Esophagus mucosa (tissue), 1 donor: ENCODE results near the gene PPFIA2. TPM values are rescaled to one million over a fixed set of nuclear protein-coding genes. Genes with fewer than 3 reads are reported as not detected.

Source experiments
- ATAC-seq: fragments of 200-7000 bp; cut with Tn5 transposase; one replicate; pipeline ENCODE4 v1.9.1; 2020
- total RNA-seq: library from RNA; stranded (reverse); gene quantifications from one replicate; pipeline ENCODE4 v1.2.4, GENCODE V29; 2023
- donor health status: DM: yes; HTN: yes; CAD: no.

PPFIA2 gene
- total RNA-seq, 1 donor from 2014 or later = not detected

DNA sequence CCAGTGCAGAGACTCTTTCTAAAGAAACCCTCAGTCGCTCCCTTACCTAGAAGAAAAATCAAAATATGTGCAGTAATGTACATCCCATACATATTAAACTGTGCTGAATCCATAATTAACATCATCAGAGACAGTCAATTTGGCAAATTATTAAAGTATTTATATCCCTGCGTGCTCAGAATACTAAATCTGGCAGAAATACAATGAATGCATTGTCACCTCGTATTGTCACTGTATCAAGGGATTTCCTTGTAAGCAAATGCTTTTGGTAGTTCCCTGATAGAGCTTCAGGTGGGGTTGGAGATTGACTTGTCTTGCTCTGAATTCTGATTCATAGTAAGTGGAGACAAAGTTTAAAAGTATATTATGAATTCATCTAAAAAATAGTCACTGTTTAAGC lies 319.1 kb downstream of the PPFIA2 start:
- ATAC-seq = no peak

DNA sequence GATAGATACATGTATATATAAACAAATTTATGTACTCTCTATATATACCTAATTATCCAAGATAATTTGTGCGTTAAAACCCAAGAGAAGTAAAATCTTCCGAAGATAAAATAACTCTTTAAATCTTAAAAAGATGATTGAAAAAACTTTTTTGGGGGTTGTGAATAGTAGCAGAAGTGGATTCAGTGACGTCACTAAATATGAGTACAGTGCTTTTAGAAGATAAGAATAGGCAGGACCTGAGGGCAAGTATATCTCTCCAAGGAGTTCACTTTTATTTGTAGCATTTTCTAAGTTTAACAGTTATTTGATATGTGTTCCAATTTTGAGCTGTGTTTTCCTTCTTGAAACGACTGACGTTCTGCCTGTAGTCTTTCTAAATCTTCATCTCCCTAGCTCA lies 319.8 kb downstream of the PPFIA2 start:
- no peak for ATAC-seq

DNA sequence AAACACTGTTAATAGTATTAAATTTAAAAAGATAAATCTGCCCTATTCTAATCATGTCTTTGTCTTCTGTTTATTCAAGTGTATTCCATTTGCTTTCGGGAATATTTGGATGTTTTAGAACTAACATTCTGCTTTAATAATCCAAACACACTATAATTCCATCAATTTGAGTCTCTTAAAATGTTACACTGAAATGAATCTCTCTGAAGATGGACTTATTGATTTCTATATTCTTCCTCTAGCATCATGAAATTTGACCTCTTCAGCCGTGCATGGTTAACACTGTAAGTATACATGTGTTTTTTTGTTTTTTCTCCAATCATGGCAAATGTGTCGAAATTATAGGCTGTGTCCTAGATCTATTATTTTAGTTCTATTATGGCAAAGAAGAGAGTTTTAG lies 342.1 kb downstream of the PPFIA2 start:
- ATAC-seq = no peak

DNA sequence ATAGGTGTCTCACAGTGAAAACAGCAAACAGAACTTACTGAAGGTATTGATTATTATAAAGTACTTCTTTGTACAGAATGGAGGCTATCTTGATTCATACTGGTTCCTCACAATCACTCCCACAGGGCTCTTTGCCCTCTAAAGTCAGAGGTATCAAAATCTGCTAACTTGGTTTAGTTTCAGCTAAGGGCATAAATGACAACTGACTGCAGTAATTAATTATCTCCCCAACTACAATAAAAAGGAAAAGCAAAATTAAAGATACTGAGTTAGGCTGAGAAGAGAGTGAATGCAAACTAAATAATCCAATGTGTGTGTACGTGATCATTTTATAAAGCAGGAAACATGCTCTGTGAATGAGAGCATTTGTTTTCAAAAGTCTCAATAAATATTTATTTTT lies 342.6 kb downstream of the PPFIA2 start:
- no peak for ATAC-seq

DNA sequence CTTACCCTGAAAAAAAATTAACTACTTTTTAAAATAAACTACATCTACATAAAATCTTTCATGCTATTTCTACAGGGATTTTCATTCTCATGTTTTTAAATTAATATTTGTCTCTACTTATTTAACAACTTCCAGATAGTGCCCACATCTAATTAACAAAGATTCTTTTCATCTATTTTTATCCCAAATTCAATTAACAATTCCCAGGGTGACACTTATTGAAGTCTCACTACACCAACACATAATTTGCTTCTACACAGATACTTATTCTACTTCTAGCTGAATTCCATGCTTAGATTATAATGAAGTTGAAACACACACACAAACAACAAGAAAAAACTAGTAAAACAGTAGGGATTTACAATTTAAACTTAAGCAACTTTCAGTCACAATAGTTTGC lies 344.7 kb downstream of the PPFIA2 start:
- no peak for ATAC-seq

DNA sequence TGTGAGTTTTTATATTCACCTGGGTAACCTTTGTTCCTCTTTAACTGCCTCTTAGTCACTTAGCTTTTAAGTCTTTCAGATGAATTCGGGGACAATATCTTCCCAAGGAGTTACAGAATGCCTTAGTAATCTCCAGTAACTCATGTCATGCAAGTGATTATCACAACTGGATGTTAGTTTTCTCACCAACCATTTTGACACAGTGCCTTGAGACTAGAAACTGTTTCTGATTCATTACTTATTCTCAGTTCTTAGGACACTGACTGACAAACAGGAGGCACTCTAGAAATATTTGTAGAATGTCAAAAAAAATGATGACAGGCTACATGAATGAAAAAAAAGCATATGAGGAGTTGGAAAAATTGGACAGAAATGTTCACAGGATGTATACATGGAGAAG lies 346.2 kb downstream of the PPFIA2 start:
- no peak for ATAC-seq

DNA sequence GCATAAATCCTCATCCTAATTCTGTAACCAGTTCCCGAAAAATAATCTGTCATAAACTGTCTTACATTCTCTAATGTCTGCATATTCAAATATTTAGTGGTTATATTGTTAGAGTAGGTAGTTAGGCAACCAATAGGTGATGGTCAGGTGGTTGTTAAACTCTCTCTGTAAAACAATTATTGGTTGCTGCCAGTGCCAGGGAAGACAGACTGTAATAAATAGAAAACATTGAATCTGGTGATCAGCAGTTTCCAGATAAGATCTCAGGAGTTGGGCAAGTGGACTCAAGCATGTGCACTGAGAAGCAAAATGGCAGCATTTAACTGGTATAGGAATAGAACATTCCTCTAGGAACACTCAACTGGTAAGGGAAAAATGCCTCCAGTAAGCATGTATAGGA lies 355.8 kb downstream of the PPFIA2 start:
- ATAC-seq = no peak

DNA sequence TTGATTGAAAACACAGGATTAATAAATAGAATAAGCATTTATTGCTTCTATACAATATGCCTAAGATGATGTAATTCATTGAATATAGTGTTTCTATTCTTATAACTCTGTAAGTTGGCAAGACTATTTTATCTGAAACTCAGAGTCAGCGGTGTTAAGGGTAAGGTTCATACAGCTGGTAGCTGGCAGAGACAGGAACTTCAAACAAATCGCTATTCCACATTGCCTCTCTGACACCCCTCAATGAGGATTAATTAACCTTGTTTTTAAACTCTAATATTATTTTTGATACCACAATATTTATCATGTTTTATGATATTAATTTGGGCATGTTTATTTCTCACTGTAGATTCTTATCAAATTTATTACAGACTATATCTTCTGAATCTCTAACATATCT lies 357.9 kb downstream of the PPFIA2 start:
- no peak for ATAC-seq

DNA sequence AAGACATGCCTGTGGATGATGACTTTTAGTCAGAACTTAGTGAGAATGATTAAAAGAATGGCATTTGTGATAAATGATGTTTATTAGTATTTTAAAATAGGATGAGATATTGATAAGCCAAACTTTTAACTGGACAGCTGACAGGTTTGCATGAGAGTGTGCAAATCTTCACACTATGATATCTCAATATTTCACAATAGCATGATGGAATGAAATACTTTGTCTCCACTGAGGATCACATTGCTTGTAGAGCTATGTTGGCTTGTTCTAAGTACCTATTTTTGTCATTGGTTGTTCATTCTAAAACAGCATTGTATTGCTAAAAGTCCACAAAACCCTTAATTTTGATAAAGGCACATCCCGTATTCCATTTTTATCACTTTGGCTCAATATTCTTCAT lies 359.1 kb downstream of the PPFIA2 start:
- ATAC-seq = no peak

DNA sequence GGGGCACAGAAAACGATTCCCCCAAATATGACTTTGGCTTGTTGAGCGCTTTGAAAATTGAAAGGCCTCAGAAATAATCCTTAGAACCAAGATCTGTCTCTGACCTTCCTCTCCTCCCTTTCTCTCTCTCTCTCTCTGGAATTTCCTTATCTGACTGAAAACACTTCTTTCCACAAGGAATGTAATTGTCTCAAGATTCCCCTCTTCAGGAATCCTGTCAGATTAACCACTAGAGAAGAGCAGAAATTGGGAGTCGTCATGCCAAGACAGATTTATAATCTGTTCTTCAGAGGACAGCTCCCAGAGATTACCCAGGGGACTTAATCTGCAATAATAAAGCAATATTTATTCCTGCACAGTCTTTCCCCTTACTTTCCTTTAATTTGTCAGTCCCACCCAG lies 363.7 kb downstream of the PPFIA2 start:
- ATAC-seq = no peak

DNA sequence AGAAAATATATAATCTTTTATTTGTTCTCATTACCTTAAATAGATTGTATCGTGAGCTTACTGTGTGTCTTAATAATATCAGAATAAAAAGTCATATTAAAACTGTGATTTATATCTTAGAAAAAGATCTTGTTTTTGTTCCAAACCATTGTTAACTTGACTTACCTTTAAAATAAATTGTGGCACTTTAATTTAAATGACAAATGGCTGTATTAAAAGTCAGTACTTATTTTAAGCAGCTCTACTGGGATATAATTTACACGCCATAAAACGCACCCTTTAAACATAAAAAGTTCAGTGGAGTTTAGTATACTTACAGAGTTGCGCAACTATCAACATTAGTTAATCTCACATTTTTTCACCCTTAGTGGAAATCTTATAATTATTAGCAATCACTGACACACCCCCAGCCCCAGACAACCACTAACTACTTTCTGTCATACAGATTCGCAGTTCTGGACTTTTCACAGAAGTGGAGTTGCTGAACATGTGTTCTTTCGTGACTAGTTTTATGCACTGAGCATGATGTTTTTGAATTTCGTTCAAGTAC lies 369.5 kb downstream of the PPFIA2 start:
- no peak for ATAC-seq

DNA sequence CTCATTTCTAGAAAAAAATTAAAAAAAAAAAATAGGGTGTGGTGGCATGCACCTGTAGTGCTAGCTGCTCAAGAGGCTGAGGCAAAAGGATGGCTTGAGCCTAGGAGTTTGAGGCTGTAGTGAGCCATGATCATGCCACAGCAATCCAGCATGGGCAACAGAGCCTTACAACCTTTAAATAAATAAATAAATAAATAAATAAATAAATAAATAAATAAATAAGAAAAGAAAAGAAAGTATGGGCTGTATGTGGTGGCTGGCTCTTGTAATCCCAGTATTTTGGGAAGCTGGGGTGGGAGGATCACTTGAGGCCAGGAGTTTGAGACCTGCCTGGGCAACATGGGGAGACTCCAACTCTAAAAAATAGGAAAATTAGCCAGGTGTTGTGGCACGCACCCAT lies 373.0 kb downstream of the PPFIA2 start:
- no peak for ATAC-seq

DNA sequence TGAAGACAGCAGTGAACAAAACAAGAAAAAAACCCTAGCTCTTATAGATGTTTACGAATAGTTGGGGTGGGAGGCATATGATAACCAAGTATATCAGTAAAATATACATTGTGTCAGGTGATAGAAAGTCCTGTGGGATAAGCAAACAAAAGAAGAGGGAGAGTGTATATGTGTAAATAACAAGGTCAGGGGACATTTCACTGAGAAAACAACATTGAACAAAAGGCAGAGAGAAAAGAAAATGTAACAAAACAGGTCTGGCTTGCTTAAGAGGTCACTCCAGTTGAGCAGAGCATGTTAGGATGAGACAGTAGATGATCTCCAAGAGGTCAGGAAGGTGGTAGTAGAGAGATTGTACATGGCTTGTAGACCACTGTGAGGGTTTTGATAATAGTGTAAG lies 377.2 kb downstream of the PPFIA2 start:
- no peak for ATAC-seq

DNA sequence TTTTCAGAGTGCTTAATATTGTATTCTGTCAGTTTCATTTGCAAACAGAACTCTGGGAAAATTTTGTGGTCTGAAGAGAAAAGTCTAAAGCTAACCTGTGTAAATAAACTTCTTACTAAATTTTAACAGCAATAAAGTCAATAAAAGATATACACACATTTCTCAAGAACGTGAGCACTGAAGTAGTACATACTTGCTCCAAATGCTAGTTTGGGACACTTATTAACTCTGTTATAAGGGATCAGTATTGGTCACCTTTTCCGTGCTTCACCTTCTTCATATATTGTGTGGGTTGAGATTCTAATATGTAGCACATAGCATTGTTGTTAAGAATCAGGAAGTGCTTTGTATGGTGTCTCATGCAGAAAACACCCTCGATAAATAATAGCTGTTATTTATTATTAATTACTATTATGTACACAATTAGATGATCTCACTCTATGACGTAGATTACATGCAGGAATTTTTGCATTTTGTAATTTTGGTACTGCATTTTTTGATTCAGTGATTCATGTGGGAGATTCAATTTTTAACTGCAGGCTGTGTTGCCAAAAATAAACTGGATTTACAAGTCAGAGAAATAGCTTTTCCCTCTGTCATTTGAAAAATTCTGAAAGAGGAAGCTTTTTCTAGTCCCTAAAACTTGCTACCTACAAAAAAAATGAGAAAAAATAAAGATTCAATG lies 380.4 kb downstream of the PPFIA2 start:
- no peak for ATAC-seq

DNA sequence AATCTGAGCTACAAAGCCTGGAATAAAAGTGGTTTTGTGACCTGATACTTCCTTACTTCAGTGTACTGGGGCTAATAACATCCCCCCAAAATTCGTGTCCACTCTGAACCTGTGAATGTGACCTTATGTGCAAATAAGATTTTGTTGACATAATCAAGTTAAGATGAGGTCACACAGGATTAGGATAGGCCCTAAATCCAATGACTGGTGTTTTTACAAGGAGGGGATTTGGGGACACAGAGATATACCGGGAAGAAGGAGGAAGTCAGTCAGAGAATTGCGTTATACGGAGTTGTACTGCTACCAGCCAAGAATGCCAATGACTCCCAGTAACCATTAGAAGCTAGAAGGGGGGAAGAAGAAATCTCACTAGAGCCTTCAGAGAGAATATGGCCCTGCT lies 381.4 kb downstream of the PPFIA2 start:
- no peak for ATAC-seq

DNA sequence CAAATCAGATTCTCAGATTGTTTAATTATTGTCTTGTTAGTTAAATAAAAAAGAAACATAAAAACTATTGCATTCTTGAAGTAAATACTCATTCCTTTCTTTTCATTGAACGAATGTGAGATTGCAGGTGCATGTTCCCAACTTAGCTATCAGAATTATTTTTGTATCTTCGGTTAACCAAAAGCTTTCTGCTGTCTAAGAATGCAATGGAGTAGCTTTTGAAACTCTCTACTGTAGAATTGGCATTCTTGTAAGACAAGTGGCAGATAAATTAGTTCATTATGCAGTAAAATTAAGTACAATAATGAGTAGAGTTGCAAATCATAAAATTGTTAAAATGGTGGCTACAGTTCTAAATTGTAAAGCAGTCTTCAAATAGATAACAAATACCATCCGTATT lies 383.2 kb downstream of the PPFIA2 start:
- no peak for ATAC-seq

DNA sequence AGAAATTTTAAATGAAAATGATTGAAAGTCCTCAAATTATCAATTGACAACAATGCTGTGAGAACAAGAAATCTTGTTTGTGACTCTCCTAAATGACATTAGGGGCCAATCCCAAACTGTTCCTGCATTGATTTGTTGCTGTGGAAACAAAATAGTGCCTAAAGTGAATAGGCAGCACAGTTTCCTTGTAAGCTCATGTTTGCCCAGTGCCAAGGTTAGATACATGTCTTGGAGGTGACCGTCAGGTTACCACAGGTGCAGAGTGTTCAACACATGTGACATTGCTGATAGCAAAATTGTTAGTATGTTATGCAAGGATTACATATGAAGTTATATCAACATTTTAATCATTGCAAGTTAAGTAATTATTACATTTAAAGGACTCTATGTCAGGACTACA lies 388.7 kb downstream of the PPFIA2 start:
- no peak for ATAC-seq

DNA sequence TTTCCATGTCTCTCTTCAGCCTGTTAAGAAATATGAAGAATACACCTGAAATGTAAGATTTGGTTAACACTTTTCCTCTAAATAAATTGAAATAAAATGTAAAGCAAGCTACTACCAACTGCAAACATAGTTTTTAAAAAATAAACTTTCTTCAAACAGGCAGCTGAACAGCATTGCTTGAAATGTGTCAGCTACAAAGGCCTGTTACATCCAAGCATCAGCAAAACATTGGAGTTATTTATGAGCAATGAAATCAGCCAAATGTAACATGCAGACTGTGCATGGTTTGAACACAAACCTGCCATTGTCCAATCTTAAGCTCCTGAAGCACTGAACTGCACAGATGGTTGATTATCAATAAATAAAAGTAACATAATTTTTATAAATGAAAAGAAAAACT lies 390.0 kb downstream of the PPFIA2 start:
- ATAC-seq = no peak

DNA sequence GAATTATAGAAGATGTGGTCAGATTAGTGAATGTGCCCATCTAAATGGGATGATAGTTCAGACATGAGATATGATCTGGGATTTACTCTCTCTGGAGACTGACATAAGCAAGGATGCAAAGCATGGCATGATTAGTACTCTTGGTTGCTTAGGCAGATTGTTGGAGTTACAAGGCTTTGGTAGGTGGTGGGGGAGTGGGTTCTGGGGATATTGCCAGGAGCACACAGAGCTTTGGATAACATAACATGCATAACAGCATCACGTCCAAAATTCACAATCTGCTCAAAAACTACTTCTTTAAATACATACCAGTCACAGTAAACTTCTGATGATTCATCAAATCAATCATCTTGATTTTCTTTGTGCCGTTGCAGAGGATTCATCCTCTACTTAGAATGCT lies 393.9 kb downstream of the PPFIA2 start:
- no peak for ATAC-seq

DNA sequence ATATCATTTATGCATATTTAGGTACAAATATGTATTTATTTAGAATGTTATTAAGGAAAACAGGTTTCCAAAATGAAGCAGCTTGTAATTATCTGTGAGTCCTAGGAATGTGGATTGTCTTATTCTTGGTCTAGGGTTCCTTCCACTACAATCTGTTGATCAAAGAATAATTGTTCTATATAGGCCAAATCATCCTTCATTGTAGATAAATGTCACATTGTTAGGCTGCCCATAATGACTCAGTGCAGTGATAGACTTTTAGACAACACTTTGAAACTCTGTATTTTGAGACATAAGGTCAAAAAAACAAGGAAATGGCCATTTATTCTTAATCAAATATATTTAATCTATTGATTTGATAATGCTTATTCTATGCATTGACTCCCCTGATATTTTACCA lies 398.2 kb downstream of the PPFIA2 start:
- ATAC-seq = no peak

DNA sequence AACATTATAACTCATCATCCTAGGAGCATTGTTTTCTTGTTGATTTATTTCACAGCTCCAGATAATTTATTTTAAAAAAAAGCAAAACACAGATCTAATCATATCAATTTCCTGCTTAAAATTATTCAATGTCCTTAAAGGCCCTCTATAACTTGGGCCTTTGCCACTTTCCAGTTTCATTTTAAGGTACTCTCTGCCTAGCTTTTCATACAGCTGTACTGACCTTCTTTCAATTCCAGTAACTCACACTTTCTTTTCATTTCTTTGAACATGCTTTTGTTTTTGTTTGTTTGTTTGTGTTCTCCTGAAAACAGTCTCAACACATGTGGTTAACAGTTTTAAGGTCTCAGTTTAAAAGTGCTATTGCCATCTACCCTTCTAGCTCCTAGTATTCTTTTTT lies 399.4 kb downstream of the PPFIA2 start:
- no peak for ATAC-seq

DNA sequence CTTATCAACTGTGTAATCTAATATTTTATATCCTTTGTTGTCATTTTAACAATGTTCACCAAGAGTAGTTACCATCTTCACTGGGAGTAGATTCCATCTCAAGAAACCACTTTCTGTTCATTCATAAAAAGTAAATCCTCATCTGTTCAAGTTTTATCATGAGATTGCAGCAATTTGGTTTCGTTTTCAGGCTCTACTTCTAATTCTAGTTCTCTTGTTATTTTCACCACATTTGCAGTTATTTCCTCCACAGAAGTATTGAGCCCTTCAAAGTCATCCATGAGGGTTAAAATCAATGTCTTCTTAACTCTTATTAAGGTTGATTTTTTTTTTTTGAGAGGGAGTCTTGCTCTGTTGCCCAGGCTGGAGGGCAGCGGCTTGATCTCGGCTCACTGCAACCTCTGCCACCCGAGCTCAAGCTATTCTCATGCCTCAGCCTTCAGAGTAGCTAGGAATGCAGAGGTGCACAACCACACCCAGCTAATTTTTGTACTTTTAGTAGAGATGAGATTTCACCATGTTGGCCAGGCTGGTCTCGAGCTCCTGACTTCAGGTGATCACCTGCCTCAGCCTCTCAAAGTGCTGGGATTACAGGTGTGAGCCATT lies 404.7 kb downstream of the PPFIA2 start:
- ATAC-seq = no peak

DNA sequence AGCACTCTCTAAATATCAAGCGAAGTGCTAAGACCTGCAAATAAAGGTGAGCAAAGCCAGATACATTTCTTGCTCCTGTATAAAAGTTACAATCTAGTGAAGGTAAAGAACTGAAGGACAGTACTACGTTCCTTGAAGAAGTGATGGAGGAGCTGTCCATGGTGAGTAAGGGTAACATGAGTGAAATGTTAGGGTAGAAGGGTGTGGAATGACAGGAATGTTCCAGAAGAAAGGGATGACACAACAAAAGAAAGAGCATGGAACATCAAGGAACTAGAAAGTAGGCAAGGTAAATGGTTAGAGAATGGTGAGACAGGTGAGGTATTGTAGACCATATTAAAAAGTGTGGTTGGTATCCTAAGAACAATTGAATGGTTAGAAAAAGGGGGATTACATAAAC lies 408.8 kb downstream of the PPFIA2 start:
- ATAC-seq = no peak

DNA sequence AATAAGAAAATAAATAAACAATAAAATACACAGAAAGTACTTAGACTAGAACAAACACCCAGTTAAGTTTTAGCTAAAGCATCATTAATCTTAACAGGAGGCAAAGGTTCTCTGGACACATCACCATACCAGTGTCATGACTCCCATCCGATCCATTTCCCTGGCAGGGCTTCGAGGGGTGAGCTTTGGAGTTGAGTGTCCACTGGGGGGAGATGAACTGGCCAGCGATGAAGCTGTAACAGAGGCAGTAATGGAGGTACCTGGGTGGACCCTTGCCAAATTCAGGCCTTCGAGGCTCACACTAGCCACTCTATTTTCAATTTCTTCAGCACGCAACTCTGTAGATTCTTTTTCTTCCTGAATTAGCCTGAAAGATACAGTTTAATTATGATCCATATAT lies 411.7 kb downstream of the PPFIA2 start:
- no peak for ATAC-seq

DNA sequence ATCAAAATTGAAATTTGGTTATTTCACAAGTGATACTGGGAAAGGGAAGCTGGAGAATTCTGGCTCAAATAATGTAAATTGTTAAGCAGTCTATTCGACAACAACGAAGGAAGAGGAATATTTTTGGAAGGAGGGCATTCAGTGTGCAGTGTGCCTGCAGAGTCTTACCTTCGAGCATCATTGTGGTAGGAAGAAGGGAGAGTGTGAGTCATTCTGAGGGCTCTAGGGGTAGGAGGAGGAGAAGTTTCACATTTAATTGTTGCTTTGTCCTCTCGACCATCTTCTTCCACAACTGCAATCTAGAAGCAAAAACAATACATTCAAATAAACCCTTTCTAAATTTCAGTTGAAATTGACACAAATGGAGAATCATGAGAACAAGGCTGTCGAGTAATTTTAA lies 418.2 kb downstream of the PPFIA2 start:
- no peak for ATAC-seq
